Hindlimb muscle (tissue), 1 donor: Measurements from ENCODE around the gene MRLN. TPM values are rescaled to one million over a fixed set of nuclear protein-coding genes. Genes with fewer than 3 reads are reported as not detected.

Experiments
- DNase-seq: peaks from one replicate; pipeline ENCODE4 v3.0.0-alpha.2; 2013
- polyA plus RNA-seq: library from polyadenylated mRNA; unstranded; fragments of 120-200 nt; gene quantifications from one replicate; pipeline ENCODE4 v1.2.1, GENCODE V29; 2013; ENCODE audit not compliant: insufficient read length

MRLN gene
- polyA plus RNA-seq, 1 donor = 172 TPM

DNA sequence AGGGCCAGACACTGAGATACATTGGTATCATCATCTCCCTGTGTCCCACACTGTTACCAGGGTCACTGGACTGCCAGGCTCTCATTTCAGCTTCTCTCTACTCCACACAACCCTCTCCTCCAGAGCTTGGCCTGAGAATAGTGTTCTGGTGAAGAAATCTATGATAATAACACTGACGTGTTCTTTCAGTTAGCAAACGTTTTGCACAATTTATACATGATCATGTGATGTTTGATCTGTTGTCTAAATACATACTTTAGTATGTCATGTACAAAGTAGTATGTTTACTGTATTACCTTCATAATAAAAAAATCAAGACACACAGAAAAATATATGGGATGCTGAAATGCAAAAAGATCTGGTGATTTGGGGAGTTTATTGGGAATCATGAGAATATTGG, 48.6 kb downstream of the MRLN start:
- no peak for DNase-seq

DNA sequence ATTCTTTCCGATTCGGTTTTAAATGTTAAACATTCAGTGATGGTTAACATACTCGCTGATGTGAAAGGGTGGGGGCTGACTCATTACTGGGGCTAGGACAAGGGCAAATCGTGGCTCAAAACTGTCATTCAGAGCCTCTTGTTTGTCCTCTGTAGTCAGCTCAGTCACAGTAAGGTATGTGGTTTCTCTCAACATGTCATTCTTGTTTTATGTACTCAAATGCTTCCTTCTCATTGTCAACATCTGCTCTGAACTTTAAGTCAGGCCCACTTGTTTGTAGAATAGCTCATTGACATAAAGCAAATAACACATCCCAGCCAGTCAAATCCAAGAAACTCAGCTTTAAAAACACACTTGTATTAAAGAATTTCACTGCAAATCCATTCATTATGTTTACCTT, 50.9 kb downstream of the MRLN start:
- no peak for DNase-seq

DNA sequence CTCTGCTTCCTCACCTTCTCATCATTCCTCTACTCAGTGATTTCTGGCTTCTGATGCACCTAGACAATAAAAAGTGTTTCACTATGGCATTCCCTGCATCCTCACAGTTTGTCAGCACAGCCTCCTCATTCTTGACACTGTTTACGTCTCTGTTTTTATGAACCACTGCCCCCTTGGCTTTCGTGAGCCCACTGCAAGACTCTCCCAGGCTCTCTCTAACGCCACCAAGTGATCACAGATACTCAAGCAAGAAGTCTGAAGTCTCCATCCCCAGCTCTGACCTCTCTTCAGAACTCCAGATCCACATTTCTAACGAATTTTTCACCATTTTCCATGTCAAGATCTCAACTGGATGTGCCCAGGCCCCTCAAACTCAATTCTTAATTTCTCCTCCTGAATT, 52.5 kb downstream of the MRLN start:
- no peak for DNase-seq

GRCh38 chr10:59698326-59698725, 54.9 kb downstream of the MRLN start:
- no peak for DNase-seq

GRCh38 chr10:59695637-59696036, 57.6 kb downstream of the MRLN start:
- DNase-seq = no peak

- DNase-seq = no peak
Observed at GRCh38 chr10:59694936-59695335, 58.3 kb downstream of the MRLN start.

DNA sequence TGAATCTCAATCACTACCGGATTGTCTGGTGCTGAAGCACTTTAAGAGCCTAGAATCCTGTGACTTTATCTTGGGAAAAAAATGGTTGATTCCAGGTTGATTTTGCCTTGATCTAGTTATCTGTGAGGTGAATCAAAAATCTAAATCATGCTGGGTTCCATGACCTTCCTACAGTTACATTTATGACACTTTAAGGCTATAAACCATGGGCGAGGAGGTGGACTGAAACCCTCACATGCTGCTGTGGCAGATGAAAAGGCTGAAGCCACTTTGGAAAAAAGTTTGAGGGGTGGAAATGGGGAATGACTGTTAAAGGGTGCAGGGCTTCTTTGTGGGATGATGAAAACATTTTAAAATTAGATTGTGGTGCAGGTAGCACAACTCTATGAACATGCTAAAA, 61.1 kb downstream of the MRLN start:
- no peak for DNase-seq

GRCh38 chr10:59688921-59689351, 64.3 kb downstream of the MRLN start:
- no peak for DNase-seq

DNA sequence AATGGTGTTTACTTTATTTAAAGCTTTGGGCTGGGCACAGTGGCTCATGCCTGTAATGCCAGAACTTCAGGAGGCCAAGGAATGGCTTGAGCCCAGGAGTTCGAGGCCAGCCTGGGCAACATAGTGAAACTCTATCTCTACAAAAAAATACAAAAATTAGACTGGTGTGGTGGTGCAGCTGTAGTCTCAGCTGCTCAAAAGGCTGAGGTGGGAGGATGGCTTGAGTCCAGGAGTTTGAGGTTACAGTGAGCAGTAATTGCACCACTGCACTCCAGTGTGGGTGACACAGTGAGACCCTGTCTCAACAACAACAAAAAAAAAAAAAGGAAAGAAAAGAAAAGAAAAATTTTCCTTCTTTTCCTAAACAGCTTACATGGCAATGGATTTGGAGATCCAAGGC, 65.6 kb downstream of the MRLN start:
- no peak for DNase-seq

Other genes starting within 250 kb of the MRLN start
- gene SLC16A9, start 43.6 kb downstream of the MRLN start, polyA plus RNA-seq = 2.2 TPM
- 19.2 TPM for gene CCDC6, start 153.1 kb upstream of the MRLN start, polyA plus RNA-seq